Stimulated activated CD4-positive, alpha-beta T cell treated with anti-CD3 and anti-CD28 coated beads, Interleukin-12 subunit alpha, Interleukin-12 subunit beta, amount 100 ng/mL, for 4 hours (primary cell): Measurements from ENCODE around the gene MCC.

ENCODE experiments used
- DNase-seq: peaks from one replicate; pipeline ENCODE4 v3.0.0-alpha.2; 2020

MCC gene

DNA sequence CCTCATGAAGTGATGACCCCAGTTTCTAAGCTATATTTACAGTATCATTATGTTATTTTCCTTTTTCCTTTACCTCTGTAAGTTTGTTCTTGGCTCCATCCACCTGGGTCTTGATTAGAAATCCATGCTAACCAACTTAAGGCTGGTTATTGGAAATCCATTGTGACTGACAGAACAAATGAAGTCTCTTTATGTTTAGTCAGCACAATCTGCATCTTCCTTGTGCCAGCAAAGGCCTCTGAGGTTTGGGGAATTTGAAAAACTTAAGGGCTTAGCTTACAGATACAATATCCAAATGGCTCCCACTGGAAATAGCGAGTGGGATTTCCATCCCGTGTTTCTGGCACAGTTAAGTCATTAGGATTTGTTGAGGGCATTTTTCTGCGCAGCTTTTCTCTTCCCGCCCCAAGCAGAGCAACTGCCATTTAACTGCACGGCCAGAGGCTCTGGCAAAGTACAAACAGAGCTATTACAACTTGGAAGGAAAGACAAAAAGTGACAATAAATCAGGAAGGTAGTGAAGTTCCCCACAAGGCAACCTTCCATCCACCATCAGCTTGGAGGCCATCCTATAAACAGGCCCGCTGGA is 447.5 kb downstream of the MCC start:
- DNase-seq, result no peak

DNA sequence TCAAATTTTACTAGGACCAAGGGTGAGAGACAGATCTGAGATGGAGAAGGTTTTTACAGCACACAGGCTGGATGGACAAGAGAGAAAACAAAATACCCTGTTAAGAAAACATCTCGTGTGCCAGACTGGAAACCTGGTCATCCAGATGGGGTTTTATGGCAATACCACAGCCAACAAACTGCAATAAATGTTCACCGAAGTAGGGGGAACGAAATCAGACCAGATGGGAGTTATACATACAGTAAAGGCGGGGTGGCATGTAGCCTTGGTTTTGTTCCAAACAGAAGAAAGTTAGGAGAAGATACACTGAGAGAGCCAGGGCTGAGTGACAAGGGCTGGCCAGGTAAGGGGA is 448.3 kb downstream of the MCC start:
- DNase-seq, result no peak

DNA sequence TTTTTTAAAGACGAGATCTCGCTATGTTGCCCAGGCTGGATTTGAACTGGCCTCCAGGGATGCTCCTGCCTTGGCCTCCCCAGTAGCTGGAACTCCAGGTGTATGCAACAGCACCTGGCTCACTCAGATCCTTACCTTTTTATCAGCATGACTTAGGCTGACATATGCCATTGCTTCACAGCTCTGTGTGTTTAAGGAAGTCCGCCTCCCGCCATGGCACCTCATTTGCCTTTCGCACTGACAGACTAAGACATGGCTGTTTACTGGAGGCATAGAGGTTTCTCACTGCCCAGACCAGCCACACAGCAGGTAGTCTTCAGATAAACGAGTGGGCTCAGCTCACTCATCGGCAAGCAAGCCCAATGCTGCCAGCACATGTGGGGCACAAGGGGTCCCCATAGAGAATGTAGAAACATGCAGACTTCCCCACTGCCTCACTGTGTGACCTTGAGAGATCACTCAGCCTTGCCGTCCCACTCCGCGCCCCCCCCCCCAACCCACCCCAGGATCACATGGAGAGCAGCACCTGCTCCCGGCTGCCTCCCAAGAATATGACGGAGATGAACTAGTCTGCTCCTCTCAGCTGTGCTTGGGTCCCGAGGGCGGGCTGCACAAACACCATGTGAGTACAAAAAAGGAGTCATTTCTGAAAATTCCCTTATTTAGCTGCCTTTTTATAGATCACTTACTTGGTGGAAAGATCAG is 448.9 kb downstream of the MCC start:
- DNase-seq, result no peak

DNA sequence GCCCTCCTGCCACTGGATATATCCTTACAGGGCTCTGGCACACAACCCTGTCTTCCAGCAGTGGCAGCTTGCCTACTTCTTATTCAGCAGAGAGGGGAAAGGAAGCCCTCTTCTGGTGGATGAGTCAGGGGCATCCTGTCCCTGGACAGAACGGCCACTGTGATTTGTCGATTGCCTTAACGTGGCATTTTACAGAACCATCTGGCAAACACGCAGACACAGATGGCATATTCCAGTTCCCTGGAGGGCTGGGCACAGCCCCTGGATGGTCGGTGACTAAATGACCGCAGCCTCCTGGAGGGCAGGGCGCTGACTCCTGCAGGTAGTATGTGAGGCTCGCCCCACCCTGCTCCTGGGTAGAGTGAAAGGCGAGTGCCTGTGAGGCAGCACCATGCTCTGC is 449.5 kb downstream of the MCC start:
- DNase-seq, result no peak

DNA sequence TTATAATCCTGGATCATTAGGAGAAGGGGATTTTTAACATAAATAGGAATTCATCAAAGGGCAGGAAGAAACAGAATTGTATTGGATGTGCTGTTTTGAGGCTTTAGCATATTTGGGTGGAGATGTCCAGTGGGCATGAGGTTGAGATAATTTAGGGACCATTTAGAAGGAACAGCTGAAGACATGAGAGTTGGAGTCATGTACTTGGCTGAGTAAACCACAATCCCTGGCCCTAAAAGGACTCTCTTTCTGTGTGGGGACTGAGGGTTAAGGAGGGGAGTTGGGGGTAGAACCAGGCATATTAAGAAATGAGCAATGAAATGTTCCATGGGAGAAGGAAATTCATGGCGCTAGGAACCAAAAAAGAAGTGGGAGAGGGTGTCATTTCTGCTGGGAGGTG is 450.1 kb downstream of the MCC start:
- DNase-seq, result no peak

DNA sequence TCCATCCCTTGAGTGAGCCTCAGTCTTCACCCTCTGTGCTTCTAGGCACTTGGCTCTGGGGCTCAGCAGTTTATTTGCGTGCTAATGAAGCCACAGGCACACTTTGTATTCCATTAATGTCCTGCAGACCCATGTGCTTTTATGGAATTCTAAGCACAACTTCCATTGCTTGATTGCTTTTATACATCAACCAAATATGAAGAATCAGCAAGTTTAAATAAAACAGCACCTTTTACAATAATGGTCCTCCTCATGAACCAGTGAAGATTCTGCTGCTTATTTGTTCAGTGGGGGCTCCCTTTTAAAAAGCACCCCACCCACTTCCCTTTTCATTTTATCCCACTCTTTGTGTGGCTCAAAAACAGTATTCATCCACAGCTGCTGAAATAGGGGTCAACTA is 451.4 kb downstream of the MCC start:
- no peak for DNase-seq

DNA sequence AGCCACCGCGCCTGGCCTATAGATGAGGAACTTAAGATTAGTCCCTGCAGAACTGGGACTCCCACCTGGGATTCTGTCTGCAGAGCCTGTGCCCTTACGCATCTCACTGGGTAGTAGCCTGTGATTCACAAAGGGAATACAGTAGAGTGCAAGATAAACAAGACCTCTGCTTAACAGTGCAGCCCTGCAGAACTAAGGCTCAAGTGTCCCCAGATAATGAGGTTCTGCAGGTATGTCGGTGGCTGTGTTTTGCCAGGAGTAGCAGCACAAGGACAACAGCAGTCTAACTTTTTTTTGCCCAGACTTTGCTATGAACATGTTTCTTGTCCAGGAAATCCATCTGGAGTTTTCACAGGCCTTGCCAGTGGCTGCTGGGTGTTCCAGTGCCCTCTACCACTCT is 451.9 kb downstream of the MCC start:
- no peak for DNase-seq

DNA sequence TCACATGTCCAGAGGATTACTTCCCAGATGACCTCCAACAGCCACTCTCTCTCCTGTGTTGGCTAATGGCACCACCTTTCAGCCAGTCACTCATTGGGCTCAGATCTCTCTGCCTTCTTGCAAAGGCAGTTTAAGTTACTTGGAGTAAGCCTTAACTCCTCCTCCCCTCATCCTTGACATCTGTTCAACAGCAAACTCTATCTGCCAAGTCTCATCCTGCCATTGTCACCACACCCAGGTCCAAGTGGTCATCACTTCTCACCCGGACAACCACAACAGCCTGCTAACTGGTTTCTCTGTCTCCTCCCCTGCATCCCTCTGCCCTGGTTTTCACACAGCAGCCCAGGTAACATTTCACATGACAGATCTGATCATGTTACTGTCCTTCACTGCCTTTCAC is 453.2 kb downstream of the MCC start:
- DNase-seq, result no peak

DNA sequence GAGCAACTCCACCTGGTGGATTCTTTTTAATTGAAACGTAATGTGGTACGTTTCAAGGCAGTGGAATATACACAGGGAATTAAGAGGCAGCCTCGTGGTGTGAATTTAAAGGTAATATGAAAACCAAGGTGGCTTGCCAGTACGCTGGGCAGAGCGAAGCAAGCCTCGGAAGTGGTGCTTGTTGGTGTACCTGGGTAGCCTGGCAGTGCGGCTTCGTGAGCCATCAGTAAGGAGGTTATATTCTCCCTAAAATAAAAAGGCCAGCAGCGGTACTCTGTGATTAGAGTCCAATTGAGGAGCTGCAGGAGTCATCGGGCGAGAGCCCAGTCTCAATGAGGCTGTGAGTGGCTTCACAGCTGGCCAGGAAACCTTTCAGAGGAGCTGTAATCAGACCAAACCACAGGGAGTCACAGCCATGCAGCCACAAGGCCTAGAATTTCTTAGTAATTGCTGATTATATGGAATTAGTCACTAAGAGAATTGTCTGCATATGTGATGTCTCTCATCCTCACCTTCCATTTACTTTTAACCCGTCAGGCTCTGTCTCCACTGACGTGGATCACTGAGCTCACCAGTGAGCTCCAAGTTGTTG is 454.0 kb downstream of the MCC start:
- no peak for DNase-seq

DNA sequence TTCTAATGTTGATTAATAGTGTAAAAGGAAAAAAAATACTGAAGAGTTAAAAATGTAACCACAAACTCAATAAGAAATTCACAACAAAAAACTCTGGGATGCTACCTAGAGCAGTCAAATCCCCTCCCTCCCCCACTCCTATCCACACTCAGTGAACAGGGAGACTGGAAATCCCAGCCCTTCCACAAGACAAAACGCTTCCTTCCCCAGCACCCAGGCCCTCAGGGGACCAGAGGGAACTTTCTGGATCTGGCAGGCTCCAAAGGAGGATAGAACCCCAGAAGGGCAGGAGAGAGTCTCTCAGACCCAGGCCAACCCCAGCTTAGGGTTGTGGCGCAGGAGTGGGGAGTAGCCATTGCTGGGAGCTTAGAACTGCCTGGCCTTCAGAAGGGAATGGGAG is 456.7 kb downstream of the MCC start:
- no peak for DNase-seq

DNA sequence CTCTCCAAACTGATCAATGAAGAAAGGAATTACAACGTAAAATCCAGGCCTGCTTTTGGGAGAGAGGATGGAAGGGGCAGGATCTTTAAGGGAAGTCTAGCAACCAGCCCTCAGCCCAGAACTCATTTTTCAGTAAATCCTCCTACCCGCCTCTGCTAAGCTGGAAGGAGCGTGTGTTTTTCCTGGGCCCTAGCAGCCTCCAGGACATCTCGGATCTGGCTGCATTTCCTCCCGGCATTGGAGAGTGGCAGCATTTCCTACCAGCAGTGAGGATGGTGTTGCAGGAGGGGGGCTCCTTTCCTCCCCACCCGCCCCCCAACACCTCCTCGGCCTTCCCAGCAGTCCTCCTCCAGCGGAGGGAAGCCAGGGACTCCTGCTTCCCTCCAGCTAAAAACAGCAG is 457.1 kb downstream of the MCC start:
- DNase-seq, result no peak

DNA sequence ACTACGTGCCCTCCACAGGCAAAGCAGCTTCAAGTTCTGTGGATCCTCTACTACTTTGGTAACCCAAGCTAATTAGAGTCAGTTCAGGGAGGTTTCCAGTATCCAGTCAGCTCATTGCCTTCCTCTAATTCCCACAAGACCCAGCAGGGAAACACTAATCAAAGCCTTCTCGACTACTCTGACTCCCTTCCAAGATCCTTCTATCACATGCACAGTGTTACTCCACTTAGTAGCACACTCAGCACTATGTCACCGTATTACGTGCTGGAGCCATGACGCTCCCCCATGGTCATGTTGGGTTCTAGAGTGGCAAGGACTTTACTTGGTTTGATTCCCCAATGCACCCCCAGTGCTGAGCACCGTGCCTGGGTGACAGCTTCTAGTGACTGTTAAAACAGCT is 458.6 kb downstream of the MCC start:
- DNase-seq, result no peak

DNA sequence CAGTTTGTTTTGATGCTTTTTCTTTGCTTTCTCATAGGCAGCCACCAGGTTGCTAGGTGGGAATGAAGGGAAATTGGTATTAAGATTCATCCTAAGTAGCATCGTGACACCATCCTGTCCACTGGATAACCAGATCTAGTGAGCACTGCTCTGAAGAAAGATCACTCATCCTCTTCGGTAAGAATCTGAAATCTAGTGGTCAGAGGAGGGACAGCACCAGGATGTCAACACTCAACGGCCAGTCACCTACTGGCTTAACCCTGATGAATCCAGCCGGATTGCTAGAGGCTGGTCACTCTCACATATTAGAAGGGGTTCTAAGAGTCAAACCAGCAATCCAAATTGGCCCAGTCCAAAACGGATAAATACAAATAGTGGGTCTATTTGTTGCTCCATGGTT is 460.8 kb downstream of the MCC start:
- no peak for DNase-seq

DNA sequence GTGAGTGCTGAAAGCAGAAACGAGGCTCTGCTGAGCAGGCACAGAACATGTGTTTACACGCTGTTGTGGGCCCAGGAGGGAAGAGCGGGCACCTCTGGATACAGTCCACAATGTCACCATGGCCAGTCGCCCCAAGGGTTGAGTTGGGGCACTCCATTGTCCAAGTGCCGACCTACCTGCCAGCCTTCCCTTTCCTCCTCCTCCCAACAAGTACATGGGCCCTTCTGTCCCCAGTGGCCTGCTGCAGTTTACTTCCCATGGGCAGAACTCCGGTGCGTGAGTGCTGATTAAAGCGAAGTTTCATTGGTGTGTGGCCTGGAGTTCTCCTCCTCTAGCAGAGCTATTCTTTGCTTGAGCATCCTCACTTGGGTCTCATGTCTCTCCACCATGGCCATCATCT is 461.2 kb downstream of the MCC start:
- DNase-seq, result no peak

DNA sequence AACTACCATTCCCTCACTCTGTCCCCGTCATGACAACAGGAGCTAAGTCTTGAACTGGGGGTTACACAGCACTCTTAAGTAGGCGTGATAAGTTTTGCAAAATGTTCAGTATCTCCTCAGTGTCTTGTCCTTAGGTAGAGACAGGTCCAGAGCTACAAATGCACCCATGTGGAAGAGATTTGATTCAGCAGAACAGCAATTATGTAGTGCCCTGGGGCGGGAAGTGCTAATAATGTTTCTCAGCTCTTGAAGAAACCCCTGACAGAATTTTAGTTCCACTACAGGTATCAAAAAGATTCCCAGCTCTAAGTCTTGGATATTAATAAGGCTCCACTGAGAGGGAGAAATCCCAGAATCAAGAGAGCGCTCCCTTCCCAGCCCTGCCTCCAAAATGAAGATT is 462.0 kb downstream of the MCC start:
- no peak for DNase-seq

DNA sequence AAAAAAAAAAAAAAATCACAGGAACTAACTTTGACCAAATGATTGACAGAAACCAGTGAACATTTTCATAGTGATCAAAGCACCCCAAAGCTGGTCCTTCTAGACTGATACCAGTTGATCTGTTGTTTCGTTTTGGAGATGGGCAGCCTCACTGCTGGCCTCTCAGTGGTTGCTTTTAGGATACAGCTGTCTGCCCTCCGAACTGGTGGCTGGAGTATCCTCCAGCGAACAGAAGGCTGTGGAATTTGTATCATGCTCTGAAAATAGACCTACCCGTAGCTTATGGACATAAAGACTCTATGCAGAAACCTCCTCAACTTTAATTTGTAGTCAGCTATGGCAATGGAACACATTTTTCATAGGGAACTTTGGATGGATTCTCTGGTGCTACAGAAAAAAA is 462.7 kb downstream of the MCC start:
- no peak for DNase-seq

DNA sequence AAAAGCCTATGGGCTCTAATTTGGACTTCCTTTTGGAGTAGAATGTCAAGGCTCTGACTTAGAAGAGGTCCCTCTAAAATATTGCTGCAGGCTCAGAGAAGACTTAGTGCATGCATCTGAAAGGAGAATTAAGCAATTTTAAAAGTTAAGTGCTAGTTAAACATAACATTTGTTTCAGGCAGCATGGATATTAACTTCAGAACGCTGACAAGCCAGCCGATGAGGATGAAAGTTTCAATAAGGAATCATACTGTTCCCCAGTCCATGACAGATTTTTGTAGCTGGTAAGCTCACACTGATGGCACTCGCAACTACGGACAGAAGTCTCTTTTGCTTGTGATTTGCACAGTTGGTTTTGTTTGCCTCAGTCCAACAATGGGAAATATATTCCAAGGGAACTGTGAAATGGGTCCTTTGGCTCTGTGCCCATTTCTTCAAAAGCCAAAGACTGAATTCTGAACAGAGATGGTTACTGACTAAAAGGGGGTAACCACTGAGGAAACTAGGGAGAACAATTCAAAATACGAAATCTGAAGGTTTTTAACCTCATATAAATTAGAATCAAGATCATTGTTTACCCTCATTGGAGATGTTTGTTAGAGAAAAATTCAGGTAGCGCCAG is 464.1 kb downstream of the MCC start:
- DNase-seq, result no peak

DNA sequence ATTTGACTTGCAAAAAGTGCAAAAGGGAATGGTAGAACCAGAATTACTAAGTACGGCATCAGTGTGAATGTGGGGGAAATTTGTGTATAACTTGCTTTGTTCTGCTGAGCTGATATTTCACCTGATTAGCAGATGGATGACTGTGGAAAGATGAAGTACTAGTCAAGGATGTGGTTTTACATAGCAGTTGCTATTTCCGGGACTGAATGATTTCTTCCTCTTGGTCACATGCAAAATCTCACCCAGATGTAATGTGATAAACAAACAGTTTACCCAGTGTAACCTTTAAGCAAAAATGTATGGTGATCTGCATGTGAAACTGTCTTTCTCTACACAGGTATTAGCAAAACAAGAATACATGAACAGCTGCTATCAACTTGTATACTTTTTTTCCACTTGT is 465.6 kb downstream of the MCC start:
- DNase-seq, result no peak

DNA sequence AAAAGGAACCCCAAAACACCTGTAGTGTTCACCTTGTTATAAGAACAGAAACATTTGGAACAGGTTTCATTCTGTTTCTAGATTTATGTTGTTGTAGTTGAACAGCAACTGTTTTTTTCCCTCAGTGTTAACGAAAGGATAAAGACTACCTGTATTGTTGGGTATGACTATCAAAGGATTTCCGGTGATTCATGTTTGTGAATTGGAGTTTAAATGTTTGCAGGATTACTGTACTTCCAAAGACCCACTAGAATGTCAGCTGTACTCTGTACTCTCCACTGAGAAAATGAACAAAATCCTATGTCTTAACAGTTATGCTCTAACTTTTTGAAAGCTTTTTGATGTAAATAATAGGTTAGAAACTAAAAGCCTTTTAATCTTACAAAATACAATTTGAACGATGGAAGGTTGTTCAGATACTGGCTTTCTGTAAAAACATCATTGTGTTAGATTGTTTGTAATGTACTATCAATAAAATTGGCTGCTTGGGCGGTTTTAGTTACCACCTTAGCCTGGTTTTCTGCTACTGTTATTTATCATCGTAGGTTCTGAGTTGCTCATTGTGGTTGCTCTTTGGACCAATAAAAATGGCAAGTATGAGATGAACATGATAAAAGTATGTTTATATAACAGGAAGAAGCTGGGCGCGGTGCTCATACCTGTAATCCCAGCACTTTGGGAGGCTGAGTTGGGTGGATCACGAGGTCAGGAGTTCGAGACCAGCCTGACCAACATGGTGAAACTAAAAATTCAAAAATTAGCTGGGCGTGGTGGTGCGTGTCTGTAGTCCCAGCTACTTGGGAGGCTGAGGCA is 467.6 kb downstream of the MCC start:
- no peak for DNase-seq

DNA sequence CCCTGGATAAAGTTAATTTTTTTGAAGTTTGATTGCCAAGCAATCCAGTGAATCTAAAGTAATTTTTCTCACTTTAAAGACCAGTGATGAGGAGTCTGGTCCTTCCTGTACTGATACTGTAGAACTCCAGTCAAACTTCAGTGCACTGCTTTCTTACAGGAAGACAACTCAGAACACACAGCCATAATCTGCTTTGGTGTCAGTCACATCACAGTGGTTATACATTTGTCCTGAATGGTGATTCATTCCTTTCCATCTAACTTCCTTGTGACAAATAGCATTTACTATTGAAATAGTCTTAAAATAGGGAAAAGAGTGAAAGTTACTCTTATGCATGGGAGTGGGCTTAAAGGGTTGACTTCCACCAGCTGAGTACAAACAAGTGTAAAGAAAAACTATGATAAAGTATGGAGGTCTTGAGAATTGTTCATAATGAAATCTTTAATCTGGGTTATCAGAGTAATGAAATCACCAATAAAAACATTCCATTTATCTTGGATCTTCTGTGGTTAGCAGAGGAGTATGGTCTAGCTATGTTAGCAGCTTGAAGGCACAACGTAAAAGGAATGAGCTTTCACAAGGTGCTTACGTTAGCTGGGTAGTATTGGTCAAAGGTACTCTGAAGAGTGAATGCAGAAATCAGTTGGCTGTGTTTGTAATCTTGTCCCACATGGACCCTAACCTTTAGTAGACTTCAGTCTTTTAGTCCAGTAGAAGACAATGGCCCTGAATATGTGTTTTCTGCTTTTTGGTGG is 470.2 kb downstream of the MCC start:
- no peak for DNase-seq

DNA sequence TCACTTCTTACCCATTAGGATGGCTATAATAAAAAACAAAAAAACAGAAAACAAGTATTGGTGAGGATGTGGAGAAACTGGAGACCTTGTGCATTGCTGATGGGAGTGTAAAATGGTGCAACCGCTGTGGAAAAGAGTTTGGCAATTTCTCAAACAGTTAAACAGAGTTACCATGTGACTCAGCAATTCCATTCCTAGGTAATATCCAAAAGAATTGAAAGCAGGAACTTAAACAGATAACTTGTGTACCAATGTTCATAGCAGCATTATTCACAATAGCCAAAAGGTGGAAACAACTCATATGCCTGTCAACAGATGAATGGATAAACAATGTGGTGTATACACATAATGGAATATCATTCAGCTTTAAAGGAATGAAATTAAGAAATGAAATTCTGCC is 482.8 kb downstream of the MCC start:
- no peak for DNase-seq

DNA sequence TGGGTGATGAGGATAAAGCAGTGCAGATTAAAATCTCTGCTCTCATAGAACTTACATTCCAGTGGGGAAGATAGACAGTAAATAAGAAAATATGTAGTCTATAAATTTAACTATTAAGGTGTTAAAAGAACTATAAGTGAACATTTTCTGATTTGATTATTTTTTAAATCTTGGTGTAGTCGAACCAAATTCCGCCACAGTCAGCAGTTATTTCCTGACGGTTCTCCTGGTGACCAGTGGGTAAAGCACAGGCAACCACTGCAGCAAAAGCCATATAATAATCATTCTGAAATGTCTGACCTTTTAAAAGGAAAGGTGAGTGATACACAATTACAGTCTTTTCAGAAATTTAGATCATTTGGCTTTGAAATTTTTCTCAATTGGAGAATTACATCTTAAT is 484.5 kb downstream of the MCC start:
- no peak for DNase-seq

DNA sequence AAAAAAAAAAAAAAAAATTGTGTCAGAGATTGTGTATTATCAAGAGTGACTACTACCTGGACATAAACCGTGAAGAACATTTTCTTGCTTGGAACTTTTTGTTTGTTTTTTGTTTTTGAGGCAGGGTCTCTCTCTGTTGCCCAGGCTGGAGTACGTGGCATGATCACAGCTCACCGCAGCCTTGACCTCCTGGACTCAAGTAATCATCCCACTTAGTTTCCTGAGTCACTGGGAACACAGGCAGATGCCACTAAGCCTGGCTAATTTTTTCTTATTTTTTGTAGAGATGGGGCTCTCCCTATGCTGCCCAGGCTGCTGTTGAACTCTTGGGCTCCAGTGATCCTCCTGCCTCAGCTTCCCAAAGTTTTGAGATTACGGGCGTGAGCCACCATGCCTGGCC is 485.8 kb downstream of the MCC start:
- no peak for DNase-seq
